ENCODE measurements around the gene SH3BP1. TPM values are rescaled to one million over a fixed set of nuclear protein-coding genes. Genes with fewer than 3 reads are reported as not detected.

The SH3BP1 gene
- total RNA-seq, 1 experiment from 2014 or later: 39.4 TPM

GRCh38 chr22:37629928-37630327 lies 9.5 kb upstream of the SH3BP1 start:
- H3K4me3 Mint-ChIP-seq: no peak overlapping the region
- H3K27ac Mint-ChIP-seq: no peak overlapping the region
- H3K4me1 Mint-ChIP-seq: peaks cover 15% of the 10 kb centered on the region
- CTCF ChIA-PET: interaction anchor here (2.5 to 11.4 kb wide), 2 partner anchors 14 to 51 kb away, joined by 15 to 152 read pairs; no protein-coding TSS in a partner anchor
- DNase-seq (ENCODE audit: low spot score): no peak
- POLR2A ChIA-PET: no interaction called here
- H3K9me3 Mint-ChIP-seq: no peaks in the 10 kb centered on the region
- no peaks in the 10 kb centered on the region for H3K27me3 Mint-ChIP-seq (ENCODE audit: low read depth)
- TF ChIP-seq ELF4 (CRISPR knock-in tag; IDR thresholded peaks at IDR 0.05; ENCODE audit: low read depth) (no peak), PREB (CRISPR knock-in tag; IDR thresholded peaks at IDR 0.05; ENCODE audit: borderline replicate concordance) (no peak), NR1H2 (CRISPR knock-in tag; IDR thresholded peaks at IDR 0.05) (no peak), RORB (CRISPR knock-in tag; IDR thresholded peaks at IDR 0.05) (no peak), ZNF416 (CRISPR knock-in tag; IDR thresholded peaks at IDR 0.05) (no peak), ZBTB21 (CRISPR knock-in tag; IDR thresholded peaks at IDR 0.05; ENCODE audit: borderline replicate concordance) (no peak), HMGA2 (CRISPR knock-in tag; IDR thresholded peaks at IDR 0.05) (no peak), SOX15 (CRISPR knock-in tag; IDR thresholded peaks at IDR 0.05) (no peak), JUN (CRISPR knock-in tag; IDR thresholded peaks at IDR 0.05) (no peak), GTF2I (CRISPR knock-in tag; conservative IDR thresholded peaks at IDR 0.05) (no peak), EMX1 (CRISPR knock-in tag; IDR thresholded peaks at IDR 0.05) (no peak), FOXP1 (CRISPR knock-in tag; IDR thresholded peaks at IDR 0.05; ENCODE audit: borderline replicate concordance) (no peak), E2F5 (CRISPR knock-in tag; IDR thresholded peaks at IDR 0.05) (no peak), E2F1 (CRISPR knock-in tag; IDR thresholded peaks at IDR 0.05) (no peak)
- ATAC-seq: no peak
- H3K36me3 Mint-ChIP-seq: no peaks in the 10 kb centered on the region

- Mint-ChIP-seq H3K4me1 (peaks cover 15% of the 10 kb centered on the region), H3K9me3 (no peaks in the 10 kb centered on the region), H3K27ac (no peak overlapping the region), H3K27me3 (ENCODE audit: low read depth) (no peaks in the 10 kb centered on the region), H3K4me3 (no peak overlapping the region), H3K36me3 (no peaks in the 10 kb centered on the region)
- TF ChIP-seq KAT7 (CRISPR knock-in tag; IDR thresholded peaks at IDR 0.05; ENCODE audit: borderline replicate concordance): no peak
- no peak for TF ChIP-seq FOXP4 (CRISPR knock-in tag; IDR thresholded peaks at IDR 0.05)
- no peak for TF ChIP-seq ZNF232 (CRISPR knock-in tag; IDR thresholded peaks at IDR 0.05)
- no peak for TF ChIP-seq ZNF121 (CRISPR knock-in tag; IDR thresholded peaks at IDR 0.05)
- no peak for TF ChIP-seq MXD4 (CRISPR knock-in tag; IDR thresholded peaks at IDR 0.05; ENCODE audit: borderline replicate concordance)
- TF ChIP-seq MYBL2 (CRISPR knock-in tag; IDR thresholded peaks at IDR 0.05): no peak
- TF ChIP-seq STAT6 (CRISPR knock-in tag; conservative IDR thresholded peaks at IDR 0.05; ENCODE audit: low read depth): no peak
- no peak for TF ChIP-seq NR1H2 (CRISPR knock-in tag; IDR thresholded peaks at IDR 0.05)
- DNase-seq (ENCODE audit: low spot score): no peak
- ATAC-seq: no peak
- ChIA-PET POLR2A (interaction anchor here (0.8 kb wide), 1 partner anchor 44 kb away, joined by 3 read pairs; the partner anchor contains the start of gene LGALS1), CTCF (interaction anchor here (0.7 to 11.4 kb wide), 5 partner anchors 13 to 50 kb away, joined by 3 to 152 read pairs (median 15); partner anchors contain the start of genes GGA1 and PDXP)
These were observed 8.5 kb upstream of the SH3BP1 start for GRCh38 chr22:37630839-37631435.

Measured in WTC11 (cell line).